HEK293T (cell line): ENCODE results near the gene COL20A1.

ENCODE experiments used
- FOXK2 ChIP-seq: fragments of 450-650 bp; IDR thresholded peaks from 2 replicates; pipeline ENCODE4 v1.6.1; 2016; ENCODE audit warnings: mild to moderate bottlenecking
- SUZ12 ChIP-seq: fragments of 450-650 bp; IDR thresholded peaks from 2 replicates; pipeline ENCODE4 v1.6.1; 2016; ENCODE audit warnings: mild to moderate bottlenecking

GRCh38 chr20:63294536-63294900 lies 1.5 kb downstream of the COL20A1 start:
- TF ChIP-seq FOXK2, result no peak
- TF ChIP-seq SUZ12, result no peak
